ENCODE data around the gene RIIAD1. TPM values are rescaled to one million over a fixed set of nuclear protein-coding genes. Genes with fewer than 3 reads are reported as not detected.

RIIAD1 gene
- total RNA-seq, 2 experiments from 2014 or later = not detected

DNA sequence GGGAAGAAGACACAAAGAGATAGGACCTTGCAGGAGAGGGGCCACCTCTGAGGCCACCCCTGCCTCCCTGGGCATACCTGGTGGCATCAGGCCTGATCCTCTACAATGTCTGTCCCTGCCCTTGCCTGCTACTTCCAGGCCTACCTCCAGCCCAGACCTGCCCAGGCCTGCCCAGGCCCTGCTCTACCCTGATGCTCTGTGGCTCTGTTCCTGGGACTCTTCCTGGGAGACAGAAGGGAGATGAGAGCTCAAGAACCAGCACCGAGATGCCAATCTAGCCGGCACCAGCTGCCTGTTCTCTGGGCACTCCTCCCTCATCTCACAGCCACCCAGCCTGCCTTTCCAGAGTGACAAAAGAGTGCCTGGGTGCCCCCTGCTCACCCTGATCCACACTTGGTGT is 7.4 kb upstream of the RIIAD1 start:
- Mint-ChIP-seq H3K4me3 (no peak overlapping the region), H3K27ac (no peak overlapping the region)
- CTCF ChIA-PET = no interaction called here

DNA sequence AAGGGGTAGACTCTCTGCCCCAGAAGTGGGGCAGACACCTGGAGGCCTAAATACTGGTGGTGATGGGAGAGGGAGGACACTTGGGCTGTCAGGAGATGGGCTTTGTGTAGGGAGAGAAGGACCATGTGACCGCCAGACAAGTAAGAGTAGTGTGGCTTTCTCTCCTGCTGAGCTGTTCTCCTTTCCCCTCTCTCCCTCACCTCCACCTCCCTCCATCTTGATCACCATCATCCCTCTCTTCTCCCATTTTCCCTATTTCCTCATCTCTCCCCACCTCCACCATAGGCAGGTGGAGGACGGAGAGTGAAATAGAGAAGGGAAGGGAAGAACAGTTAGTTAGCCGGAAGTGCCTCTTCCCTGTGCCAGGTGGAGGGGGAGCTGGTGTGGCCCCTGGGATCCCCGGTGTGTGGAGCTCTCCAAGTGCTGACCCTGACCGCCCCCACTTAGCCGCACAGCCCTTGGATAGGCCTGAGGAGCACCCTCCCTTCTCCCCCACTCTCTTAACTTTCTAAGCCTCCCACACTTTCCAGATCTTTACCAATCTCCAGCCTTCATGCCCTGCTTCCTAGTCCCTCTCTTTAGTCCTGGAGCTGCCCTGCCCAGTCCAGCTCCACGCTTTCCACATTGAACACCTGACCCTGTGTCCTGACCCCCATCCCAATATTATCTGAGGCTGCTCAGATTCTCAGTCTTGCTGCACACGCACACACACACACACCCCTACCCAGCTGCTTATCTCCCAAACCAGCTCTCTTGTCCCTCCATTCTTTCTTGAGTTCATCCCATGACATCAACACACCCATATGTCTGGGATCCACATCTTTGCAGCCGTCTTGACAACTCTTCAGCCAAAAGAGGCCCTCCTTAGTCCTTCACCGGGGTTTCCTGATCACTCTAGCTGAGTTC is 6.2 kb upstream of the RIIAD1 start:
- no peaks in the 10 kb centered on the region for H3K36me3 Mint-ChIP-seq (ENCODE audit: low read depth)

More for the DNA sequence above, 7.4 kb upstream of the RIIAD1 start:
- Mint-ChIP-seq H3K9me3 (no peaks in the 10 kb centered on the region), H3K27me3 (ENCODE audit: low read depth) (peaks cover 45% of the 10 kb centered on the region), H3K4me1 (ENCODE audit: low read depth) (peaks cover 5% of the 10 kb centered on the region), H3K36me3 (ENCODE audit: low read depth) (no peaks in the 10 kb centered on the region)
- no peak for DNase-seq
- intact Hi-C loops (cut with micrococcal nuclease) = no loop called here

DNA sequence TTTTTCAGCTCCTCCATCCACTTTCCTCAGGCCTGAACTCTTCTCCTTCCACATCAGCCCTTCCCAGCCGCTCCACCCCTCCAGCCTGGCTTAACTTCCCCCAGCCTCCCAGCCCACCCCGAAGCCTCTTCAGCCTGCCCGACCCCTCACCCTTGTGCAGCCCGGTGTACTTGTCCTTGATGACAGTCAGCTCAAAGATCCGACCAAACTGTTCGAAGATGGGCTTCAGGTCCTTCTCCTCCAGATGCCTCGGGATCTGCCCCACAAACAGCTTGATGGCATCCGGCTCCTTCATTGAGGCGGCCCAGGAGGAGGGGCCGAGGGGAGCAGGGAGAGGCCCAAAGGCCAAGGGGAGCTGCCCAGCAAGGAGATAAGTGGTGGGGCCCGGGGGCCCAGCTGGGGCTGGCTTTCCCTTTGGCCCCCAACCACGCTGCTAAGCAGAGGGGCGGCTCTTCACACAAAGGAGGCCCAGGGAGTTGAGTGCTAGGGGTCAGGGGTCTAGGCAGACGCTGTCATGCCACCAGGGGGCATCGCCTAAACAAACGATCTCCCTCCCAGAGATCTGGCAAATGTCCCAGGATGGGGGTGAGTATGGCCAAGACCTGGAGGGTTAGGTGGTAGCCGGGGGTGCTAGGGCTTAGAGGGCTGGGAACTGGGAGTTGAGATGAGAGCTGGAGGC is 5.5 kb upstream of the RIIAD1 start:
- CTCF ChIA-PET = interaction anchor here (1.6 kb wide), 1 partner anchor 18 kb away, joined by 6 read pairs; no protein-coding TSS in a partner anchor
- Mint-ChIP-seq H3K4me1 (ENCODE audit: low read depth) (peaks cover 9% of the 10 kb centered on the region), H3K27ac (no peak overlapping the region), H3K27me3 (ENCODE audit: low read depth) (peaks cover 58% of the 10 kb centered on the region), H3K4me3 (no peak overlapping the region), H3K36me3 (ENCODE audit: low read depth) (no peaks in the 10 kb centered on the region), H3K9me3 (no peaks in the 10 kb centered on the region)
- no peak for DNase-seq
- intact Hi-C loops (cut with micrococcal nuclease) = loop anchor here (5.0 kb wide), 1 partner anchor 121 kb away; the partner anchor contains the start of gene C2CD4D

More for the DNA sequence above, 6.2 kb upstream of the RIIAD1 start:
- no peak for DNase-seq
- Mint-ChIP-seq H3K4me1 (ENCODE audit: low read depth) (peaks cover 5% of the 10 kb centered on the region), H3K27me3 (ENCODE audit: low read depth) (peaks cover 50% of the 10 kb centered on the region), H3K9me3 (no peaks in the 10 kb centered on the region), H3K4me3 (no peak overlapping the region), H3K27ac (no peak overlapping the region)
- intact Hi-C loops (cut with micrococcal nuclease) = loop anchor here (5.0 kb wide), 1 partner anchor 122 kb away; the partner anchor contains the start of gene C2CD4D
- CTCF ChIA-PET = interaction anchor here (1.6 kb wide), 1 partner anchor 18 kb away, joined by 6 read pairs; no protein-coding TSS in a partner anchor

DNA sequence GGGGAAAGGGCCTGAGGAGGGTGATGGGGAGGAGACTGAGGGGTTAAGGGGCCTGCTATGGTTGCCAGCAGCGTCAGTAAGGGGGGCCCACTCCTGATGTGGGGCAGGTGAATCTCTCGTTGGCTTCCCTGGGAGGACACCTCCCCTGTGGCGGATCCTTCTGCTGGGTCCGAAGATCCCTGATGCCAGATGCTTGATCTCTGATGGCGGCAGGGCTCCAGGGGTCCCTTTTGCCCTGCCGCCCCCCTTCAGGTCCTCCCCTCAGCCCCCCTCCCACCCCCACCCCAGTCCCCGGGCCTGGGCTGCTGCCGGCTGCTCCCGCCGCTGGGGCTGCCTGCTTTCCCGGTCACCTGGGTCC is 4.9 kb upstream of the RIIAD1 start:
- CTCF ChIA-PET = no interaction called here
- intact Hi-C loops (cut with micrococcal nuclease) = loop anchor here (5.0 kb wide), 1 partner anchor 121 kb away; the partner anchor contains the start of gene C2CD4D
- no peaks in the 10 kb centered on the region for H3K36me3 Mint-ChIP-seq (ENCODE audit: low read depth)
- H3K4me1 Mint-ChIP-seq (ENCODE audit: low read depth) = peaks cover 12% of the 10 kb centered on the region
- H3K4me3 Mint-ChIP-seq = no peak overlapping the region
- H3K27ac Mint-ChIP-seq = no peak overlapping the region
- H3K9me3 Mint-ChIP-seq = no peaks in the 10 kb centered on the region
- H3K27me3 Mint-ChIP-seq (ENCODE audit: low read depth) = peaks cover 59% of the 10 kb centered on the region
- DNase-seq = no peak

DNA sequence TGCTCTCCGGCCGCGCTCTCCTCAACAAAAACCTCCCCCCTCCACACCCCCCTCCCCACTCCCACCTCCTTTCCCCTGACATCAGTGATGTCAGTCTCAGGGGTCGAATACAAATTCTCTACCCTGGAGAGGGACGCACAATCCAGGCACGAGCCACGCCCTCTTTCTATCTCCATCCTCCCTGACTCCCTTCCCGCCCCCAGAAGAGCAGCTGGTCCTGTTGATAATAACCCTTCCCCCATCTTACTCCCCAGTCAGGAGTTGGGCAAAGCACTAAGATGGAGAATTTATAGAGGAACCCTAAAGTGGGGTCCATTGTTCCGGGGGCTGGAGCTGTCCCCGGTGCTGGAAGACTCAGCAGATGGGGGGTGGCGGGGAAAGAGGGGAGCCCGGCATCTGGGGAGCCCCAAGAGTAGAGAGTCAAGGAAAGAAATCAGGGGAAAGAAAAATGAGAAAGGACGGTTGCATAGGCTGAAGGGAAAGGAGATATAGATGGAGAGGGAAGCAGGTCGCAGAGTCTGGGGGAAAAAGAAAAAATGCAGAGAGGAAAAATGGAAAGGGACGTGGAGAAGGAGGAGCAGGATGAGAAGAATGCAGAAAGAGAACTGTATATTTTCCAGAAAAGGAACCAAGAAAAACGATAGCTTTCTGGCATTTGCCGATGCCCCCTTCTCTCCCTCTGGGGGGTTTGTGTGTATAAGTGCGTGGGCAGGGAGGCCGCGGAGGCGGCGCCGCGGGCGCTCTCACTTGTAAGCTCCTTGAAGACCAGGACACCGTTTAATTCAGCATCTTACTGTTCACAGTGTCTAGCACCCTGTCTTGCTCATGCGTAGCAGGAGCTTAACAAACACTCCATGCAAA is 4.3 kb upstream of the RIIAD1 start, which contains the start of gene CELF3:
CELF3 (minus strand) TSS at position 33 of the 861 bp plus-strand sequence. CDS start 783 bp downstream, outside the sequence.
- no peaks in the 10 kb centered on the region for H3K9me3 Mint-ChIP-seq
- H3K4me1 Mint-ChIP-seq (ENCODE audit: low read depth) = peaks cover 18% of the 10 kb centered on the region
- H3K27me3 Mint-ChIP-seq (ENCODE audit: low read depth) = peaks cover 62% of the 10 kb centered on the region
- H3K4me3 Mint-ChIP-seq = no peak within 1 kb of the TSS
- H3K27ac Mint-ChIP-seq = no peak within 1 kb of the TSS
- CTCF ChIA-PET = interaction anchor here (1.0 to 1.6 kb wide), 2 partner anchors 11 to 18 kb away, joined by 3 read pairs; no protein-coding TSS in a partner anchor
- H3K36me3 Mint-ChIP-seq (ENCODE audit: low read depth) = no peaks in the 10 kb centered on the region
- intact Hi-C loops (cut with micrococcal nuclease) = loop anchor here (5.0 kb wide), 1 partner anchor 120 kb away; the partner anchor contains the start of gene C2CD4D
- DNase-seq = no peak

DNA sequence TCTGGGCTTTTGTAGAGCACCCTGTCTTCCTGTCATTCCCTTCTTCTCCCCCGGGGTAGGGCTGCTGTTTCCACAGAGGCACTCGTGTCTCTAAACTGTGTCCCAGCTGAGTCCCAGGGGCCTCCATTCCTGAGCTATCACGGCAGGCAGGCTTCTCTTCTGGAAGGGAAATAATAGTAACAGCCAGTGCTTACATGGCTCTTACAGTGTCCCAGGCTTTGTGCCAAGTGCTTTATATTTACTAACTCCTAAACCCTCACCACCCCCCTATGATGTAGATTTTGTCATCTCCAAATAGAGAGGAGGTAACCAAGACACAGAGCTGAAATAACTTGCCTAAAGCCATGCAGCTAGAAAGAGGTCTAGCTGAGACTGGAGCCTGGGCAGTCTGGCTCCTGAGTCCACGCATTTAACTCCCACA is 3.3 kb upstream of the RIIAD1 start:
- Mint-ChIP-seq H3K4me1 (ENCODE audit: low read depth) (peaks cover 19% of the 10 kb centered on the region), H3K27ac (no peak overlapping the region), H3K4me3 (no peak overlapping the region), H3K9me3 (no peaks in the 10 kb centered on the region), H3K27me3 (ENCODE audit: low read depth) (peaks cover 63% of the 10 kb centered on the region), H3K36me3 (ENCODE audit: low read depth) (no peaks in the 10 kb centered on the region)
- CTCF ChIA-PET = interaction anchor here (1.6 kb wide), 1 partner anchor 17 kb away, joined by 3 read pairs; no protein-coding TSS in a partner anchor
- intact Hi-C loops (cut with micrococcal nuclease) = loop anchor here (5.0 kb wide), 1 partner anchor 119 kb away; the partner anchor contains the start of gene C2CD4D
- DNase-seq = no peak

DNA sequence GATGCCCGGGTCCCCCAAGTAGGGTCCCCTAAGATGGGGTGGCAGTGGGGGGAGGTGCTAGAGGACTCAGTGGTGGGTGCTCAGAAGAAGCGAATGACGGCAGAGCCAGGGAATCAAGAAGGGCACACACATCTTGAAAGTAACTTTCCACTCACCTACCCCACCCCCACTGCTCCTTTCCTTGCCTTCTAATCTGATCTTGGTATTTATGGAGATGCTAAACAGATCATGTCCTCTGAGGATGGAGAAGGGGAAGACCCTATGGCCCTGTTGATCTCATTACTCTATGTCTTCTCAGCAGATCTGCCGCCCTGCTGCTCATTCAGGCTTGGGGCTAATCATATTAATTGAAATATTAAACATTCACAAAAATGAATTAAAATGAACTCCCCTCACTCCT is 2.7 kb upstream of the RIIAD1 start:
- intact Hi-C loops (cut with micrococcal nuclease) = loop anchor here (5.0 kb wide), 1 partner anchor 119 kb away; the partner anchor contains the start of gene C2CD4D

DNA sequence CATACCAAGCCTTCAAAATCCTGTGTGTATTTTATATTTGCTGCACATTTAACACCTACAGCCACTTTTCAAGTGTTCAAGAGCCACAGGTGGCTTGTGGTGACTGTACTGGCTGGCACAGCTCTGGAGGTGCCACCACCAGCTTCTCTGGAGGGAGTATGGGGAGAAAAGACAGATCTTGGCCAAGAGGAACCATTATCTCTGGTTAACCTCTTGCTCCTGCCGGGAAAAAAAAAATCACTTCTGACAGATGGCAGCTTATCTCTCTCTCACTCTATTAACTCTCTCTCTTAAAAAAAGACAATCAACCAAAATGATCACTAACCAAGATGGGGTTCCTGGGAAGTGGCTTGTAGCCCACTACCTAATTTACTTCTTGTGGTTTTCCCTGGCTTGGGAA is 1.2 kb upstream of the RIIAD1 start:
- no peak for DNase-seq

More for the DNA sequence above, 2.7 kb upstream of the RIIAD1 start:
- Mint-ChIP-seq H3K36me3 (ENCODE audit: low read depth) (no peaks in the 10 kb centered on the region), H3K4me1 (ENCODE audit: low read depth) (peaks cover 19% of the 10 kb centered on the region), H3K27me3 (ENCODE audit: low read depth) (peaks cover 63% of the 10 kb centered on the region), H3K4me3 (no peak overlapping the region), H3K27ac (no peak overlapping the region), H3K9me3 (no peaks in the 10 kb centered on the region)
- DNase-seq = no peak
- CTCF ChIA-PET = no interaction called here

DNA sequence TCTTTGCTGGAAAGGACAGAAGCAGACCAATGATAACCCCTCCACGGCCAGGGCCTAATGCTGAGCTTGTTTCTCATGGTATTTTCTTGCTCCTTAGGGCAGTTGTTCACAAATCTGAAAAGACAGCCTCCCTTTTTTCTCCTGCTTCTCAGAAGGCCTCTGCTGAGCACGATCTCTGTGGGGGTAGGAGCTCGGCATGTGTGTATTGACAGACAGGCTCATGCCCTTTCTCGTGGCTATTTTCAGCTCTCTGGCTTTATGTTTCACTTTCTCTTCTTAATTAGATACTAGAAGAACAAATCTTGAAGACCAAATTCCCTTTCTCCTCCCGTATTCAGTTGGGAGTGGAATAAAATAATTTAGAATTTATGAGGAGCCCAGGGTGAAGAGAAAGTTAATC is 768 bp upstream of the RIIAD1 start:
- CTCF ChIA-PET = interaction anchor here (1.3 kb wide), 2 partner anchors 14 to 246 kb away, joined by 3 to 6 read pairs; no protein-coding TSS in a partner anchor
- Mint-ChIP-seq H3K4me1 (ENCODE audit: low read depth) (peaks cover 19% of the 10 kb centered on the region), H3K36me3 (ENCODE audit: low read depth) (no peaks in the 10 kb centered on the region), H3K27me3 (ENCODE audit: low read depth) (peaks cover 57% of the 10 kb centered on the region), H3K9me3 (no peaks in the 10 kb centered on the region), H3K4me3 (peak overlapping the region; percentile 47), H3K27ac (no peak overlapping the region)
- DNase-seq = no peak
- intact Hi-C loops (cut with micrococcal nuclease) = loop anchor here (5.0 kb wide), 1 partner anchor 178 kb away; the partner anchor contains the start of gene TUFT1

More for the DNA sequence above, 1.2 kb upstream of the RIIAD1 start:
- Mint-ChIP-seq H3K4me1 (ENCODE audit: low read depth) (peaks cover 19% of the 10 kb centered on the region), H3K27me3 (ENCODE audit: low read depth) (peaks cover 58% of the 10 kb centered on the region), H3K9me3 (no peaks in the 10 kb centered on the region), H3K4me3 (no peak overlapping the region), H3K36me3 (ENCODE audit: low read depth) (no peaks in the 10 kb centered on the region), H3K27ac (no peak overlapping the region)
- CTCF ChIA-PET = interaction anchor here (1.2 to 1.3 kb wide), 3 partner anchors 10 to 246 kb away, joined by 3 to 6 read pairs (median 3); no protein-coding TSS in a partner anchor
- intact Hi-C loops (cut with micrococcal nuclease) = loop anchor here (5.0 kb wide), 1 partner anchor 178 kb away; the partner anchor contains the start of gene TUFT1

DNA sequence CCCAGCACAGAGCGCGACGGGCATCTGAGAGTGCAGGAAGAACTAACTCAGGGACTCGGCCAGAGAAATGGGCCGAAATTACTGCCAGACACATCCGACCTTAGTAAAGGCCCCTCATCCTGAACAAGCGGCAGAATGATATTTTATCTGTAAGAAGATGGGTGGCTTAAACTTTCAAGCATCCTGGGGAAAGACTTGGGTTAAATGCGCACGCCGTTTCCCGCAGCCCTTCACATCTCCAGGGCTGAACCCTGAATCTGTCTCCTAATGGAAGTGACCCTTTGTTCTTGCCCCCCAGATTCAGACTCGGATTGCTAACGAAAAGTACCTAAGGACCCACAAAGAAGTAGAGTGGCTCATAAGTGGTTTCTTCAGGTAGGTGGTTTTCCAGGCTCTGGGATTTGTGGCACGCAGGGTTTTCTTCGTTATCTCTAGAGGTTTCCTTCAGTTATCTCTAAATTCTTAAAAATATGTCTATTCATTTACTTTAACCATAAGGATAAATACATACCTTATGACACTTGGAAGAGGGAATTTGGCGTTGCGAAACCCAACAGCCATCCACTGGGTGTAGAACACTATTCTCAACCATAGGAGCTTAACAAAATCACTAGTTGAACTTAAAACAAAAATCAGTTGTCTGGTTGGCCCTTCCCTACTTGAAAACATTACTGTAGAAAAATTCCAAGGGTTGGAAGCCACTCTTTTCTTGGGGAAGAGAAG is 627 bp downstream of the RIIAD1 start:
- peaks cover 57% of the 10 kb centered on the region for H3K27me3 Mint-ChIP-seq (ENCODE audit: low read depth)
- peaks cover 17% of the 10 kb centered on the region for H3K4me1 Mint-ChIP-seq (ENCODE audit: low read depth)
- peak overlapping the region; percentile 69 for H3K4me3 Mint-ChIP-seq
- H3K9me3 Mint-ChIP-seq = no peaks in the 10 kb centered on the region
- intact Hi-C loops (cut with micrococcal nuclease) = loop anchor here (5.0 kb wide), 1 partner anchor 180 kb away; the partner anchor contains the start of gene TUFT1
- DNase-seq = no peak
- no peaks in the 10 kb centered on the region for H3K36me3 Mint-ChIP-seq (ENCODE audit: low read depth)
- CTCF ChIA-PET = interaction anchor here (0.6 to 1.3 kb wide), 3 partner anchors 101 to 164 kb away, joined by 3 to 6 read pairs (median 3); no protein-coding TSS in a partner anchor
- no peak overlapping the region for H3K27ac Mint-ChIP-seq

Data from activated naive CD4-positive, alpha-beta T cell treated with anti-CD3 and anti-CD28 coated beads for 36 hours (primary cell).